D721Med (cell line): Measurements from ENCODE around the gene PPIL1.

Experiments used
- DNase-seq: peaks from one replicate; pipeline ENCODE4 v3.0.0; 2011; ENCODE audit warnings: low spot score; ENCODE audit not compliant: insufficient read length
- FAIRE-seq: peaks from 2 replicates; lab custom pipeline; 2011; peaks lifted over from hg19 to GRCh38; lab: Jason Lieb, UNC
- TF ChIP-seq, protein P1 (sequence below): IDR thresholded peaks from 2 replicates; pipeline ENCODE4 v1.5.1; 2012; ENCODE audit warnings: mild to moderate bottlenecking, control low read depth; ENCODE audit not compliant: insufficient read depth; ENCODE audit errors: missing control alignments

Gene PPIL1

DNA sequence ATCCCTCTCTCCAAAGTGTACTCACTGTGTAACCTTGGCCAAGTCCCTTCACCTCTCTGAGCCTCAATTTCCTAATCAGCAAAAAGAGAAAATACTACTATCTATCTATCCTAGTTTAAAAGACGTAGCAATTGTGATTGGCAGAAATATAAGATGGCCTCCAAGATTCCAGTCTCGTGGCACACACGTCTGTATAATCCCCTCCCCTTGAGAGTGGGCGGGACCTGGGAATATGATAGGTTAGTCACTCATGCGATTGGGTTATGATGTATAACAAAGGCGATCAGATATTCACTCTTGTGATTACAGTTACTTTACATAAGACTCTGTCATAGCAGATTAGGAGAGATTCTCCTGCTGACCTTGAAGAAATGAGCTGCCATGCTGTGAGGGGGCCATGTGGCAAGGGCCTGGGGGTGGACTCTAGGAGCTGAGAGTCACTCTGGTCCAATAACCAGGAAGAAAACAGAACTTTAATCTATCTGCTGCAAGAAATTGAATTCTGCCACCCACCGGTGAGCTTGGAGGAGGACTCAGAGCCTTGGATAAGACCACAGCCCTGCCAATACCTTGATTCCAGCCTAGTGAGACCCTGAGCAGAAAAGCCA lies 41.3 kb downstream of the PPIL1 start:
- DNase-seq = no peak
- TF ChIP-seq, protein P1, sequence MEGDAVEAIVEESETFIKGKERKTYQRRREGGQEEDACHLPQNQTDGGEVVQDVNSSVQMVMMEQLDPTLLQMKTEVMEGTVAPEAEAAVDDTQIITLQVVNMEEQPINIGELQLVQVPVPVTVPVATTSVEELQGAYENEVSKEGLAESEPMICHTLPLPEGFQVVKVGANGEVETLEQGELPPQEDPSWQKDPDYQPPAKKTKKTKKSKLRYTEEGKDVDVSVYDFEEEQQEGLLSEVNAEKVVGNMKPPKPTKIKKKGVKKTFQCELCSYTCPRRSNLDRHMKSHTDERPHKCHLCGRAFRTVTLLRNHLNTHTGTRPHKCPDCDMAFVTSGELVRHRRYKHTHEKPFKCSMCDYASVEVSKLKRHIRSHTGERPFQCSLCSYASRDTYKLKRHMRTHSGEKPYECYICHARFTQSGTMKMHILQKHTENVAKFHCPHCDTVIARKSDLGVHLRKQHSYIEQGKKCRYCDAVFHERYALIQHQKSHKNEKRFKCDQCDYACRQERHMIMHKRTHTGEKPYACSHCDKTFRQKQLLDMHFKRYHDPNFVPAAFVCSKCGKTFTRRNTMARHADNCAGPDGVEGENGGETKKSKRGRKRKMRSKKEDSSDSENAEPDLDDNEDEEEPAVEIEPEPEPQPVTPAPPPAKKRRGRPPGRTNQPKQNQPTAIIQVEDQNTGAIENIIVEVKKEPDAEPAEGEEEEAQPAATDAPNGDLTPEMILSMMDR = no peak
- no peak for FAIRE-seq

DNA sequence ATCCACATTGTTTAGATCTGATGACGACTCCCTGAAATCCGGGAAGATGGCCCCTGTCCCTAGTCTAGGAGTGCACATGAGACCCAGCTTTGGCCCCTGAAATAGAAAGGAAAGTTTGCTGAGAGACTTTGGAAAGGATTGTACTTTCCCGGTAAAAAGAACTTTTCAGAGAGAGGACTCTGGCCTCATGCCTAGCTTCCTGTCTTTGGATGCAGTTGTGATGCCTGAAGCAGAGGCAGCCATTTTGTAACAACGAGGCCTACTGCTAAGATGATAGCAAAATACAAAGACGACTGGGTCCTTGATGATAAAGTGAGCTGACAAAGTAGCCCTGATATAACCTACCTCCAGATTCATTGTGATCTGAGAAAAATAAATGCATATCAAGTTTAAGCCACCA lies 42.3 kb downstream of the PPIL1 start:
- FAIRE-seq (no peak), DNase-seq (no peak)
- TF ChIP-seq, protein P1 = no peak

DNA sequence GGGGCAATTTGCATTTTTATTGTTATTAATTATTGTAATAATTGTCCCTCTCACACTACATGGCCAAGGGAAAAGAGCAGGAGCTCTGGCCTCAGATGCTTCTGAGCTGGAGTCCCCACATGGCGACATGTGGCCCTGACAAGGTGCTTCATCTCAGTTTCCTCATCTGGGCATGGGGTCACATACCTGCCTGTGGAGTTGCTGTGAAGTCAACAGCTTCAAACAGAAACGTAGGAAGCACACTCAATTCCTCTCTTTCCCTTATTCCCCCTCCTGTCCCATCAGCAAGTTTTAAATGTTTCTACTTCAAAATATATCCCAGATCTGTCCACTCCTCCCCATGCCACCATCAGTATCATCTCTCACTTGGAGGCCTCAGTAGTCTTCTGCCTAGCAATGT lies 44.0 kb downstream of the PPIL1 start:
- FAIRE-seq = no peak

DNA sequence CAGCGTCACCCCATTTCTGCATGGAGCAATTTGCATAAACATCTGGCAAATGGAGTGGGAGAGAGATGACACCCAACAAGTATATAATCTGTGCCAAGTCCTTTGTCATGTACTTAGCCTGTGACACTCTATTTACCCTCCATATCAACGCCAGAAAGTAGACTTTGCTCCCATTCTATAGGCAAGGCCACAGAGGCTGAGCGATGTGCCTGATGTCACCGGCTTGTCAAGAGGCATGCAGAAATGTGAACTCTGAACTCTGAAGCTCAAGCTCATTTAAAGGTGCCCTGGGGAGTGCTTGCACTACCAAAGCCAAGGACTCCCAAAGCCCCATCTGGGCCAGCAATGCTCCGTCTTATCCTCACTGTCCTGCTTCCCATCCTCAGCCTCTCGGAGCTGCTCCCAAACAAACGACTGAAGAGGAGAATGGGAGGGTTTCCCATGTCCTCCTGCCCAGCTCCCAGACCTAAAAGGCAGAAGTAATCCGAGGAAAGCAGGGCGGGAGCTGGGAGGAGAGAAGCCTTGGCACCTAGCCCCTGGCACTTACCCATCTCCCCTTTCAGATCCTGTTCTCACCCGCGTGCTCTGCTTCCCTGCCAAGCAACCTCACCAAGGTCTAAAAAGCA lies 44.6 kb downstream of the PPIL1 start:
- TF ChIP-seq, protein P1 = no peak
- no peak for DNase-seq
- FAIRE-seq = no peak

More for the DNA sequence above, 44.0 kb downstream of the PPIL1 start:
- no peak for DNase-seq
- TF ChIP-seq, protein P1 = no peak

DNA sequence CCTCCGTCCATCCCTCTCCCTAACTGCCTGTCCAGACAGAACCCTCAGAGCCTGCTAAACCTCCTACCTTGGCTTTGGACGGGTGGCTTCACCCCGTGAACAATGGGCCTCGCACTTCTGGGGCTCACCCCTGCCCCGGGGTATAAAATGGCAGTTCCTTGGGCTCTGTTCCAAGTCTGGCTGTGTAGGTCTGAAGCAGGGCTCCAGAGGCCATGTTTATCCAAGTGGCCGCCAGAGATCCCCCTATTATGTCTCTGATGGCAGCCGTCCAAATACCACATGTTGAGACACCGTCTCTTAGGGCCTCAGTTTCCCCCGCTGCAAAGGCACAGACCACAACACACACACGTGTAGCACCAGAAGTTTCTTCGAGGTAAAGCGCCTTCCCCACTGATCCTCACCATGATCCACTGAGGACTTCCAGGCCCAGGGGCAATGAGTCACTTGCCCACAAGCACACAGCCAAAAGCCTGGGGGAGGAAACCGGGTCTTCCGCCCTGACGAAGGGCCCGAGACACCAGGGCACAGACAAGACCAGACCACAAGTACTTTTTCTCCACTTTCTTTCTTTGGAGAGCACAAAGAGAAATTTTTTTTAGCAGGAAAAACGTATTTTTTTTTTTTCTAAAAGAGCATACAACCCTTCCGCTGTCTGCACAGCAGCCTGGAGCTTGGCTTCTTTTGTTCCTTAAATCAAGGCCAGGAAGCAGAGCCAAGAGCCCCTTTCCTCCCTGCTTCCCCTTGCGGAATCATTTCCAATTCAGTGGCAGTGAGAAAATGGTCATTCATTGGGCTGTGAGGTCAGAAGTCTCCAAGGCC lies 47.1 kb downstream of the PPIL1 start:
- DNase-seq = no peak
- FAIRE-seq = no peak
- TF ChIP-seq, protein P1 = no peak

DNA sequence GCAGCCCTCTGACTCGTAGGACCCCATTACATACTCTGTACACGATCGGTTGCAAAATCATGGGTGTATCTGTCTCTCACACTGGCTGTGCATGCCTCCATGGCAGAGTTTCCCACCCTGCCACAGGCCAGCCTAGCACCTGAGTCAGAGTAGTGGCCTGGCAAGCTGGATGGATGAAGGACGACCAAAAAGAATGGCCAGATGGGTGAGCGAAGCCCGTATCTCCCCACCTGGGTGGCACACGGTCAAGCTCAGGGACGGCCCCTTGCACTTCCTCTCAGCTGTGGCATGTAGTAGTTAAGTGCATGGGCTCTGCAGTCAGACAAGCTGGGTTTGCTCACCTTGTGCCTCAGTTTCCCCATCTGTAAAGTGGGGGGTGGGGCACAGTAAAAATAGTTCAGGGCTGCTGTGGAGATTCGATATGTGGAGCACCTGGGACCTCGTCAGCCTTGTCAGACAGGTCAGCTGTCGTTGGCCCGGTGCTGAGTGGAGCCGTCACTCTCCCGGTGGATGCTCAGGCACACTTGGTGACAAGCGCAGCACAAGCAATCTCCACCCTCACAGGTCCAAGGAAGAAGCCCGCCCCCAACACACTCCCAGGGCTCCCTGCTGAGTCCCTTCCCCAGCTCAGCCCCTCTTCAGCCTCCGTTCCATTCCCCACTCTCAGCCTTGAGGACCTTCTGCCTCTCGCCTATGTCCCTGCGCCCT lies 47.9 kb downstream of the PPIL1 start:
- FAIRE-seq (no peak), DNase-seq (no peak)
- TF ChIP-seq, protein P1 = no peak
